B cell (primary cell): ENCODE measurements around the gene FFAR3. TPM values are rescaled to one million over a fixed set of nuclear protein-coding genes. Genes with fewer than 3 reads are reported as not detected.
"Not testable (repeated sequence)": the region's sequence is repeated elsewhere in the genome, so short reads cannot be mapped to it uniquely, and the experiment has no call there.

Experiments used
- ATAC-seq: fragments of 200-7000 bp; cut with Tn5 transposase; one replicate; pipeline ENCODE4 v1.10.0; 2021; ENCODE audit warnings: low read depth, mild to moderate bottlenecking, moderate number of reproducible peaks, moderate library complexity
- CTCF ChIA-PET: fragments of 350-600 bp; sonication (Branson Sonifier 250); formaldehyde crosslinking; loops from one replicate; lab custom pipeline; 2021; ENCODE audit warnings: antibody characterized with exemption, inconsistent platforms; lab: Charles Lee
- POLR2A ChIA-PET: fragments of 350-600 bp; sonication (Branson Sonifier 250); formaldehyde crosslinking; loops from one replicate; lab custom pipeline; 2021; ENCODE audit warnings: antibody characterized with exemption; lab: Charles Lee
- DNase-seq: peaks from one replicate; pipeline ENCODE4 v3.0.0; 2013
- H2AFZ ChIP-seq: 2 replicates; pipeline ENCODE4 v1.6.1; 2012; ENCODE audit warnings: mild to moderate bottlenecking, low read depth, low read length; ENCODE audit not compliant: insufficient read depth, poor library complexity, severe bottlenecking
- H3K27ac ChIP-seq, 2 donors: 1 replicate in 1 of 2; 2 replicates in 1 of 2; pipeline ENCODE4 v1.5.1; 2012 to 2013; ENCODE audit warnings: low read length in 2 of 2, mild to moderate bottlenecking in 2 of 2, moderate library complexity in 1 of 2
- H3K27me3 ChIP-seq, 4 experiments: fragments of 200-600 bp in 1 of 4; sonication (generic) in 1 of 4; replicated peaks in 1 of 4; 1 replicate in 2 of 4; 2 replicates in 2 of 4; pipeline versions ENCODE4 v1.6.1 to v1.7.0; 2013 to 2016; ENCODE audit warnings: low read length in 3 of 4, mild to moderate bottlenecking in 2 of 4, mixed read lengths in 1 of 4, moderate library complexity in 1 of 4; ENCODE audit not compliant: insufficient read depth in 4 of 4, control insufficient read depth in 3 of 4; ENCODE audit errors: control extremely low read depth in 1 of 4
- H3K36me3 ChIP-seq, 2 experiments: replicated peaks in 1 of 2; 1 replicate in 1 of 2; 2 replicates in 1 of 2; pipeline versions ENCODE4 v1.6.1 to v1.7.1; 2013; ENCODE audit warnings: low read length in 1 of 2; ENCODE audit not compliant: insufficient read depth in 2 of 2, control insufficient read depth in 1 of 2; ENCODE audit errors: control extremely low read depth in 1 of 2, extremely low read depth in 1 of 2
- H3K4me1 ChIP-seq, 2 donors: fragments of 200-600 bp in 1 of 2; sonication (generic) in 1 of 2; 1 replicate in 1 of 2; 2 replicates in 1 of 2; pipeline versions ENCODE4 v1.5.1 to v1.6.1; 2013 to 2017; ENCODE audit warnings: low read length in 2 of 2; ENCODE audit not compliant: control insufficient read depth in 2 of 2, insufficient read depth in 2 of 2
- H3K4me2 ChIP-seq: replicated peaks from 2 replicates; pipeline ENCODE3; 2012; ENCODE audit warnings: mild to moderate bottlenecking, low read depth, low read length; ENCODE audit not compliant: poor library complexity, severe bottlenecking
- H3K4me3 ChIP-seq, 5 experiments: fragments of 200-600 bp in 1 of 5; sonication (generic) in 1 of 5; 1 replicate in 3 of 5; 2 replicates in 2 of 5; pipeline versions ENCODE4 v1.5.1 to v1.7.0; 2011 to 2016; ENCODE audit warnings: low read length in 4 of 5, mild to moderate bottlenecking in 4 of 5, low read depth in 2 of 5, control low read depth in 1 of 5, moderate library complexity in 1 of 5; ENCODE audit not compliant: insufficient read depth in 1 of 5; ENCODE audit errors: control extremely low read depth in 1 of 5, extremely low read depth in 1 of 5
- H3K79me2 ChIP-seq: fragments of 200-600 bp; sonication (generic); one replicate; pipeline ENCODE4 v1.6.0; 2016; ENCODE audit warnings: low read length; ENCODE audit not compliant: control insufficient read depth, insufficient read depth
- H3K9ac ChIP-seq: fragments of 200-600 bp; sonication (generic); 2 replicates; pipeline ENCODE4 v1.6.1; 2017; ENCODE audit warnings: mild to moderate bottlenecking, low read length, moderate library complexity
- H3K9me3 ChIP-seq, 3 donors: one replicate each; pipeline versions ENCODE4 v1.6.1 to v1.7.1; 2013; ENCODE audit warnings: low read length in 2 of 3; ENCODE audit not compliant: control insufficient read depth in 2 of 3, insufficient read depth in 1 of 3; ENCODE audit errors: control extremely low read depth in 1 of 3
- H4K20me1 ChIP-seq: 2 replicates; pipeline ENCODE4 v1.6.0; 2012; ENCODE audit warnings: mild to moderate bottlenecking, low read length; ENCODE audit not compliant: insufficient read depth, control insufficient read depth, poor library complexity, severe bottlenecking
- H3K27ac Mint-ChIP-seq: one replicate; pipeline ENCODE4 v1.8.0; 2021; ENCODE audit warnings: mixed read lengths
- H3K27me3 Mint-ChIP-seq: one replicate; pipeline ENCODE4 v1.8.0; 2021; ENCODE audit warnings: mixed read lengths
- H3K4me1 Mint-ChIP-seq: one replicate; pipeline ENCODE4 v1.8.0; 2021; ENCODE audit warnings: mixed read lengths
- H3K4me3 Mint-ChIP-seq: one replicate; pipeline ENCODE4 v1.8.0; 2021; ENCODE audit warnings: mixed read lengths
- H3K9me3 Mint-ChIP-seq: one replicate; pipeline ENCODE4 v1.8.0; 2022; ENCODE audit warnings: mixed read lengths; ENCODE audit not compliant: insufficient read depth
- EZH2 ChIP-seq: IDR thresholded peaks from 2 replicates; pipeline ENCODE4 v1.6.1; 2012; ENCODE audit warnings: borderline replicate concordance, low read depth, mild to moderate bottlenecking, moderate library complexity, low read length; ENCODE audit not compliant: insufficient read depth, poor library complexity, severe bottlenecking
- WGBS: methylation state at CpG from one replicate; pipeline ENCODE4 v1.1.5; 2013; ENCODE audit warnings: missing lambda C conversion rate; ENCODE audit not compliant: insufficient coverage; 5-methylcytosine and 5-hydroxymethylcytosine counted together
- intact Hi-C: fragments of 100-400 bp; cut with micrococcal nuclease; formaldehyde crosslinking; loops from one replicate; pipeline ENCODE4 v1.10.0; 2022
- polyA plus RNA-seq: library from polyadenylated mRNA; depleted of rRNA; stranded (reverse); fragments of >200 nt; gene quantifications from 2 replicates; pipeline ENCODE4 v1.2.3, GENCODE V29; 2012
- total RNA-seq, 2 donors: library from RNA; stranded (reverse); fragments of 120-200 nt in 1 of 2; gene quantifications; 1 replicate in 1 of 2; 2 replicates in 1 of 2; pipeline versions ENCODE4 v1.2.3 to v1.2.4, GENCODE V29; 2013 to 2022
- TF ChIP-seq, protein P1 (sequence below): fragments of 200-600 bp; IDR thresholded peaks from one replicate; pipeline ENCODE4 v1.8.0; 2022; ENCODE audit warnings: antibody characterized with exemption, mild to moderate bottlenecking

FFAR3 gene
- total and polyA plus RNA-seq, 2 donors (not counting 1 experiment from before 2014, with no cell fraction given), result 0.63 TPM; not detected in 1

DNA sequence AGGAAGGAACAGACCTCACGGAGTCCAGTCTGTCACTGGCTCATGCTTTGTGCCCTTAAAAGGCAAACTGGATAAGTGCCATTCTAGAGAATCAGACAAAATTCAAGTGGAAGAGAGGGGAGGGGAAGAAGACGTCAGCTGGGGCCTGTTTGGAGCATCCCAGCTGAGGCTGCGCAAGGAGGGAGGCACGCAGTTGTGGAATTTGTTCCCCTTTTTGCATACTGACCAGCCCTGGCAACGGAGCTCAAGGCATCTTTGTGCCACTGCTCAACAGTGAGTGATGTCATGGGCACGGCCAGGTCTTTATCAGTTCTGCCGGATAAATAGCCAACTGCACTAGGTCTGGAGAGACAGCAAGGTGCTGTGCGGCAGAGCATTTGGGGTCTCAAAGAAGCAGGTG, 12.5 kb downstream of the FFAR3 start, which contains the start of gene GPR42:
TSS of gene GPR42 (plus strand) at position 347 of the 400 bp plus-strand sequence. CDS start 292 bp downstream, outside the sequence.
- 96% methylated on average over 3 of the region's 8 CpGs for WGBS
- H3K4me3 Mint-ChIP-seq, result no peak within 1 kb of the TSS
- CTCF ChIA-PET, result no interaction called here
- DNase-seq (no peak), ATAC-seq (no peak)
- H3K9me3 Mint-ChIP-seq, result no peaks in the 10 kb centered on the region
- peaks cover 4% of the 10 kb centered on the region for H3K4me1 Mint-ChIP-seq
- Histone ChIP-seq H3K4me2 (no peak within 1 kb of the TSS), H3K4me3 (no peak within 1 kb of the TSS), H2AFZ (no peak within 1 kb of the TSS), H4K20me1 (no peaks in the 10 kb centered on the region), H3K79me2 (no peaks in the 10 kb centered on the region), H3K4me1 (peaks cover 0 to 3% of the 10 kb centered on the region in 2 donors), H3K9me3 (peaks cover 0 to 5% (median 1%) of the 10 kb centered on the region in 3 donors), H3K27me3 (no peaks in the 10 kb centered on the region), H3K27ac (no peak within 1 kb of the TSS), H3K9ac (no peak within 1 kb of the TSS), H3K36me3 (no peaks in the 10 kb centered on the region)
- intact Hi-C loops, result no loop called here
- POLR2A ChIA-PET, result no interaction called here
- H3K27ac Mint-ChIP-seq, result no peak within 1 kb of the TSS
- no peaks in the 10 kb centered on the region for H3K27me3 Mint-ChIP-seq
- TF ChIP-seq EZH2, result no peak
- TF ChIP-seq, protein P1, sequence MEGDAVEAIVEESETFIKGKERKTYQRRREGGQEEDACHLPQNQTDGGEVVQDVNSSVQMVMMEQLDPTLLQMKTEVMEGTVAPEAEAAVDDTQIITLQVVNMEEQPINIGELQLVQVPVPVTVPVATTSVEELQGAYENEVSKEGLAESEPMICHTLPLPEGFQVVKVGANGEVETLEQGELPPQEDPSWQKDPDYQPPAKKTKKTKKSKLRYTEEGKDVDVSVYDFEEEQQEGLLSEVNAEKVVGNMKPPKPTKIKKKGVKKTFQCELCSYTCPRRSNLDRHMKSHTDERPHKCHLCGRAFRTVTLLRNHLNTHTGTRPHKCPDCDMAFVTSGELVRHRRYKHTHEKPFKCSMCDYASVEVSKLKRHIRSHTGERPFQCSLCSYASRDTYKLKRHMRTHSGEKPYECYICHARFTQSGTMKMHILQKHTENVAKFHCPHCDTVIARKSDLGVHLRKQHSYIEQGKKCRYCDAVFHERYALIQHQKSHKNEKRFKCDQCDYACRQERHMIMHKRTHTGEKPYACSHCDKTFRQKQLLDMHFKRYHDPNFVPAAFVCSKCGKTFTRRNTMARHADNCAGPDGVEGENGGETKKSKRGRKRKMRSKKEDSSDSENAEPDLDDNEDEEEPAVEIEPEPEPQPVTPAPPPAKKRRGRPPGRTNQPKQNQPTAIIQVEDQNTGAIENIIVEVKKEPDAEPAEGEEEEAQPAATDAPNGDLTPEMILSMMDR, result no peak

DNA sequence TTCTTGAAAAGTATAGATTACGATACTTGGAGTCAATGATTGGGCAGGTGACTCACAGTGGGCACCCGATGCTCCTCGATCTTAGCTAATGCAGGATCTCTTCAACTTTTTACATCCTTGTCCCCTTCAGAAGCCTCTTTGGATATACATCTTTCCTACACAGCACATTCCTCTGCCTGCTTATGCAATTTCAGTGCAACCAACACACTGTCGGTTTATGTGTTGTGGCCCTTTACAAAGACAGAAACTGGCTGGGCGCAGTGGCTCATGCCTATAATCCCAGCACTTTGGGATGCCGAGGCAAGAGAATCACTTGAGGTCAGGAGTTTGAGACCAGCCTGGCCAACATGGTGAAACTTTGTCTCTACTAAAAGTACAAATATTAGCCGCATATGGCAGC, 15.2 kb downstream of the FFAR3 start:
- no peaks in the 10 kb centered on the region for H3K36me3 ChIP-seq
- TF ChIP-seq, protein P1, result no peak
- TF ChIP-seq EZH2, result no peak
- WGBS, result 90% methylated on average over 5 of the region's 7 CpGs
- peaks cover 1 to 5% (median 4%) of the 10 kb centered on the region in 3 donors for H3K9me3 ChIP-seq
- H3K4me1 ChIP-seq, result peaks cover 13 to 14% of the 10 kb centered on the region in 2 donors
- no peaks in the 10 kb centered on the region for H3K27me3 ChIP-seq
- H3K27ac ChIP-seq, result no peak overlapping the region
- ChIA-PET CTCF (no interaction called here), POLR2A (no interaction called here)
- Mint-ChIP-seq H3K27me3 (no peaks in the 10 kb centered on the region), H3K9me3 (no peaks in the 10 kb centered on the region), H3K4me1 (peaks cover 18% of the 10 kb centered on the region), H3K4me3 (no peak overlapping the region), H3K27ac (no peak overlapping the region)
- no peaks in the 10 kb centered on the region for H4K20me1 ChIP-seq
- H3K79me2 ChIP-seq, result no peaks in the 10 kb centered on the region
- DNase-seq, result no peak
- no peak overlapping the region for H3K4me2 ChIP-seq
- H3K4me3 ChIP-seq, result no peak overlapping the region
- H2AFZ ChIP-seq, result no peak overlapping the region
- H3K9ac ChIP-seq, result no peak overlapping the region
- ATAC-seq, result no peak
- intact Hi-C loops, result no loop called here

DNA sequence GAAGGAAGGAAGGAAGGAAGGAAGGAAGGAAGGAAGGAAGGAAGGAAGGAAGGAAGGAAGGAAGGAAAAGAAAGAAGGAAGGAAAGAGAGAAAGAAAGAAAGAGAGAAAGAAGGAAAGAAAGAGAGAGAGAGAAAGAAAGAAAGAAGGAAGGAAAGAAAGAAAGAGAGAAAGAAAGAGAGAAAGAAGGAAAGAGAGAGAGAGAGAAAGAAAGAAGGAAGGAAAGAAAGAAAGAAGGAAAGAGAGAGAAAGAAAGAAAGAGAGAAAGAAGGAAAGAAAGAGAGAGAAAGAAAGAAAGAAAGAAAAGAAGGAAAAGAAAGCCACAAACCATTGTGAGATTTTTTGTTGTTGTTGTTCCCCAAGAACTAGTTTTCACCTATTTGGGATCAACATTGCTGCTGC, 15.8 kb downstream of the FFAR3 start:
- intact Hi-C loops, H3K27me3 Mint-ChIP-seq, H3K27me3 ChIP-seq, H3K4me3 ChIP-seq, H3K4me2 ChIP-seq, H4K20me1 ChIP-seq, H3K27ac Mint-ChIP-seq, H3K4me3 Mint-ChIP-seq, ATAC-seq, POLR2A ChIA-PET, H3K27ac ChIP-seq, H3K9me3 Mint-ChIP-seq, H3K36me3 ChIP-seq, H2AFZ ChIP-seq, H3K9me3 ChIP-seq, H3K79me2 ChIP-seq, DNase-seq, H3K9ac ChIP-seq: not testable (repeated sequence)
- H3K4me1 Mint-ChIP-seq, result peaks cover 18% of the 10 kb centered on the region
- H3K4me1 ChIP-seq, result peaks cover 13 to 14% of the 10 kb centered on the region in 2 donors
- CTCF ChIA-PET, result interaction anchor here (1.2 kb wide), 1 partner anchor 21 kb away, joined by 5 read pairs; no protein-coding TSS in a partner anchor
